Astrocyte (in vitro differentiated cells and primary cell): ENCODE results near the gene MCHR1.

ENCODE experiments used
- CTCF ChIP-seq: IDR thresholded peaks from 2 replicates; pipeline ENCODE4 v1.5.1; 2011; ENCODE audit warnings: low read depth, mild to moderate bottlenecking, inconsistent platforms, low read length, moderate library complexity; ENCODE audit not compliant: insufficient read depth
- EZH2 ChIP-seq: IDR thresholded peaks from 2 replicates; pipeline ENCODE4 v1.6.1; 2012; ENCODE audit warnings: mild to moderate bottlenecking, low read length, inconsistent platforms; ENCODE audit not compliant: insufficient read depth

DNA sequence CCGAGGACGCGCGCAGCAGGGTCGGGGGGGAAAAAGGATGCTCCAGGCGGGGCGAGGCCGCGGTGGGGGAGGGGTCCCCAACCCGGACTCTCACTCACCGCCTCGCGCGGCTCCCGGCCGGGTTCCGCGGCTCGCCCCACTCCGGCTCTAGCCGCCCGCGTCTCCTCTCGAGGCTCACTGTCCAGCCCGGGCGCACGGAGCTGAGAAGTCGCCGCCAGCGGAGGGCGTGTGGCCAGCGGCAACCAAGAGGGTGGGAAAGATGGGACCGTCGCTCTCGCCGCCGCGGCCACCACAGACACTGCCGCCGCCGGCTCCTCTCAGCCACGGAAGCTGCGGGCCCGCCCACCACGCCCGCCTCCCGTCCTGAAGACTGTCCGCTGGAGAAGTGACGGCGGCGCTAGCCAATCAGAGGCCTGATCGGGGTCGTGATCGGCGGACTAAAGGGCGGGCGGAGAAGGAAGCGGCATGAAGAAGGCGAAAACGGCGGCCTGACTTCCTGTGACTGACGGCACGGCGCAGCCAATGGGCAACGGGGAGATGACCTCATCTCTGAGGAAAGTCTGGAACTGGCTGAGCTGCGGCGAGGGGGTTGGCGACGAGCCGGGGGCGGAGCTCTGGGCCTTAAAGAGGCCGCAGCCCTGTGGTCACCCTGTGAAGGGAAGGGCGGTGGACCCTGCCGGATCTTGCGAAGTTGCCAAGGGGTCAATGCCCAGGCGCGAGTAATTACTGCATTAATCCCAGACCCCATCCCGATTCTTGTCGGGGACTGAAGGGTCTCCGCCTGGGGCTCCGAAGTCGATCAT lies 42.7 kb upstream of the MCHR1 start, which contains the start of gene MRTFA:
- TF ChIP-seq CTCF (no peak), EZH2 (no peak)
